GM21825 (cell line): ENCODE measurements around the gene CDC20.
"Not testable (repeated sequence)": the region's sequence is repeated elsewhere in the genome, so short reads cannot be mapped to it uniquely, and the experiment has no call there.

ENCODE experiments used
- ATAC-seq: cut with Tn5 transposase; IDR thresholded peaks from one replicate; pipeline ENCODE4 v1.9.1; 2021; ENCODE audit warnings: mild to moderate bottlenecking, moderate library complexity; ENCODE audit not compliant: unreplicated experiment

CDC20 gene

DNA sequence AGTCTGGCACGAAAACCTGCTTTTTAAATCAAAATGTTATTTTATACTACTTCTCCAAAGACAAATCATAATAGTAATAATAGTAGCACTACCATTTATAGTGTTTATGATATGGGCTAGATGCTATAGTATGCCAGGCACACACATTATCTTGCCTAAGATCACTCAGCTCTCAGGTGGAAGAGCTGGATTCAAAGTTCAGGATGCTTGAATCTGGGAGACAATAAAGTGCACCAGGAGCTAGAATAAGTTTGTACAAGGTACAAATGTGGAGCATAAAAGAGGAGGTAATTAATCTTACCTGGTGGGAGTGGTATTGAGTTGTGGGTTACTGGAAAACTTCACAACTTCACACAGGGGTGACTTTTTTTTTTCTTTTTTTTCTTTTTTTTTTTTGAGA lies 19.1 kb downstream of the CDC20 start:
- ATAC-seq, result no peak

DNA sequence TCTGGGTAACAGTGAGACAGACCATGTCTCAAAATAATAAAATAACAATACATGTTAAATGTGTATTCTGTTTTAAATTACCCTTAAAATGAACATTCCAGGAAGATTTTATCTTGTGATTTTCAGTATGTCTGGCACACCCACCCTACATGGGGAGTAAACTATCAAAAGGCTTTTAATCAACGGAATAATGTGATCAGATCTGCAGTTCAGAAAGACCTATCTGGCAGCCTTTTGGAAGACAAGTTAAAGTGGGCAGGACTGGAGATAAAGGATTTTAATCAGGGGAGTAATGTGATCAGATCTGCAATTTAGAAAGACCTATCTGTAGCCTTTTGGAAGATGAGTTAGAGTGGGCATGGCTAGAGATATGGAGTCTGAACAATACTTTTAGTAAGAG lies 20.7 kb downstream of the CDC20 start:
- ATAC-seq, result no peak

DNA sequence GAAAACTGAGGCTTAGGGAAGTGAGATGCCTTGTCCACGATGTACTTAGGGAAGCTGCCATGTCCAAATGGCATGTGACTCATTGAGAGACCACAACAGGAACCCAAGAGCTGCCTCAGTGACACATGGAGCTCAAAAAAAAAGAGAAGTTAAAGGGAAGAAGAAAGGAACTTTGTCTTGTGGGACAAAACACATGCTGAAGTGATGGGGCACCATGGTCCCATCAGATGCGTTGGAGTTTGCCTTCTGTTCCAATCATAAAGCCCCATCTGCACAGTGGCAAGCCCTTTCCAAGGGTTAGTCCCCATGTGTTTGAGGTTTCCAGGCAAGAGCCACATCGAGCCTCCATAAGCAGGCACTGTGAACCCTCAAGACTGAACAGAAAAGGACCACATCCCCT lies 22.8 kb downstream of the CDC20 start:
- ATAC-seq, result no peak

DNA sequence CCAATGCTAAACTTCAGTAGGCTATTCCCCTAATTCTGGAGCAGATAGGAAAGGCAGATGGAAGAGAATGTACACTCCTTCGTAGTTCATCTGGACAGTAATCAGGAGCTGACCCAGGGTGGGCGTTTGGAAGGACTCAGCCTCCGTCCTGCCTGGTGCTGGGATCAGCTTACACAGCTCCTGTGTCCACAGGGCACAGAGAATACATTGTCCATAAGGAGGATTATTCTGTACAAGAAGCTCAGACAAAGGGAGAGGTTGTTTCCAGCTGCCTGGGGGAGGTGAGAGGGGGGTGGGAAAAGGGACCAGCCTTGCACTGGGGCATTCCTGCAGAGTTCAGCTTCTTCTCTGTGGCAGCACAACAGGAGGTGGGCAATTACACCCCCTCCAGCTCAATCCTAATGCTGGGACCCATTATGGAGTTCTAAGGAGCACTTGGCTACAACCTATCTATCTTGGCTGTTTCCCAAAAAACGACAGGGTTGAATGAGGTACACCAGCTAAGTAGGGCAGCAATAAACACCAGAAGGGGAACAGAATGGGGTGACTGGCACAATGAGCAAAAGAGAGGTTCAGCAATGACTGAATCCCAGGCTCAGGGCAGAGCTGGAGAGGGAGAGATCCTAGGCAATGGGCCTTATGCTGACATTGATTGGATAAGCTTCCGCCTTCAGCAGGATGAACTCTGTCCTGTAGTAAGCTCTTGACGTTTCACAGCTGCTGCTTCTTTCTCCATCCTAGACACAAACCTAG lies 23.4 kb downstream of the CDC20 start:
- no peak for ATAC-seq

DNA sequence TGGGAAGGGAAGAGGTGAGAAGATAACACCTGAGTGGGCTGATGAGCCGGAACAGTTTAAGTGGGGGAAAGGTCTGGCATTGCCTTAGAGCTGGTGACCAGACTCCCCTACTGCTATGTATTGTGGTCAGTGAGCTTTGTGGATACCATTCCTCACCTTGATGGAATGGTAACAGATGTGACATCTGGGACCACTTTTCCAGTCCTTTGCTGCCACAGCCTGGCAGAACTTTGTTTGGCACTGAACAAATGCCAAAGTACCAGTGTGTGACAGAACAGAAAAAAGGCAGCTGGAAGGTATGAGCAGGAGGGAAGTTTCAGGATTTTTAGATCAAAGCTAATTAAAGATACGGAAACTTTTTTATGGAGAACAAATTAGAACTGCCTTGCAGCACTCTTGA lies 24.7 kb downstream of the CDC20 start:
- no peak for ATAC-seq

DNA sequence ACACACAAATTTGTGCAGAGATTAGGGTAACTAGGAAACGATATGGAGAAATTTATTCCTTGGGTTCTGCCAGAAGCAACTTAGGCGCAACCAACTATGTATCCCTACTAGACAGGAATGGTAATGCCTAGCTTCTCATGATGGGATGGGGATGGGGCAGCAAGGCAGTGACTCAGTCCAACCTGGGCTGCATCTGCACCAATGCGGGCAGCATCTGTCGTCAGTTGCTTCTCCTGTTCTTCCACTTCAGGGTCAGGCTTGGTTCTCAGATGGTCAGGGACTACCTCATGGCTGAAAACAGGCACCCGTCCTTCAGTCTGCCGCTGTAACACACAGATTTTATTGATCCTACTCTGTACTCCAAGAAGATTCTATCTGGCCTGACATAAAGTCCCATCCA lies 27.9 kb downstream of the CDC20 start:
- no peak for ATAC-seq

DNA sequence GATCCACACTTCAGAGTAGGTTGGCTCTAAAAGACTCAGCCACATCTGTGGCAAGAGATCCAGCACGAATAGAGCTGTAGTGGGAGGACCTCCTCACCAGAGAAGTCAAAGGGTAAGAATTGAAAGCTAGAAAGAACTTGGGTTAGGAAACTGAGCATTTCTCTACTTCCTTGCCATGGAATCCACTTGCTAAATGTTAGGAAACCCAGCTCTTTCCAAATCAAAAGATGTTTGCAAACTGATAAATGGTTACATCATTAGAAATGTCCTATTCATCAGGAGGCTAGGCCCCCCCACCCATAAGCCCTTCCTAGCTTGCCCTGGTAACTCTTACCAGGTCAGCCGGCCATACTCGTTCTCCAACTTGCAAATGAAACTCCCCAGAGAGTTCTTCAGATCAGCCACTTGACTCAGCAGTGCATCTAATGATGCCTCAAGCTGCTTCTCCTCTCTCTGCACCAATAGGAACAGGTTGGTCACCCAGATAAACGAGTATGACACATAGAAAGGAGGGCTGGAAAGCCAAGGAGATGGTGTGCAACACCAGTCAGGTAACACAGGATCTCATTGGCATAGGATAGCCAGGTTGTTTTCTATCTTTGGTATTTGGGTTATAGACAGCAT lies 29.3 kb downstream of the CDC20 start:
- no peak for ATAC-seq

DNA sequence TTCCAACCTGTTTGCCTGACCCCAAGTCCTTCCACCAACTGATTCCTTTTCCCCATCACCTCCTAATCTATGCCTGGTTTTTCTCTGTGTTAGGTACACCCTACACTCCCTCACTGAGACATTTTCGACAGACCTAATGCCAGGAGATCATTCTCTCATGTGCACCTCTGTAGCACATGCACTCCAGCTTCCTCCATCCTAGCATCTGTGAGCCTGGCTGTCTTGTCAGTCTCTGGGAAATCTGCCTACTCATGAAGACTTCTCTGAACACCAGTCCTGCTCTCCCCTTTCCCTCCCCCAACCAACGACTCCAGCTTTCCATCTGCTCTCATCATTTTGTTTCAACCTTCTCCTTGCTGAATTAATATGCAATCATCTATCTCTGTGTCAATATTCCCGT lies 29.8 kb downstream of the CDC20 start:
- no peak for ATAC-seq

DNA sequence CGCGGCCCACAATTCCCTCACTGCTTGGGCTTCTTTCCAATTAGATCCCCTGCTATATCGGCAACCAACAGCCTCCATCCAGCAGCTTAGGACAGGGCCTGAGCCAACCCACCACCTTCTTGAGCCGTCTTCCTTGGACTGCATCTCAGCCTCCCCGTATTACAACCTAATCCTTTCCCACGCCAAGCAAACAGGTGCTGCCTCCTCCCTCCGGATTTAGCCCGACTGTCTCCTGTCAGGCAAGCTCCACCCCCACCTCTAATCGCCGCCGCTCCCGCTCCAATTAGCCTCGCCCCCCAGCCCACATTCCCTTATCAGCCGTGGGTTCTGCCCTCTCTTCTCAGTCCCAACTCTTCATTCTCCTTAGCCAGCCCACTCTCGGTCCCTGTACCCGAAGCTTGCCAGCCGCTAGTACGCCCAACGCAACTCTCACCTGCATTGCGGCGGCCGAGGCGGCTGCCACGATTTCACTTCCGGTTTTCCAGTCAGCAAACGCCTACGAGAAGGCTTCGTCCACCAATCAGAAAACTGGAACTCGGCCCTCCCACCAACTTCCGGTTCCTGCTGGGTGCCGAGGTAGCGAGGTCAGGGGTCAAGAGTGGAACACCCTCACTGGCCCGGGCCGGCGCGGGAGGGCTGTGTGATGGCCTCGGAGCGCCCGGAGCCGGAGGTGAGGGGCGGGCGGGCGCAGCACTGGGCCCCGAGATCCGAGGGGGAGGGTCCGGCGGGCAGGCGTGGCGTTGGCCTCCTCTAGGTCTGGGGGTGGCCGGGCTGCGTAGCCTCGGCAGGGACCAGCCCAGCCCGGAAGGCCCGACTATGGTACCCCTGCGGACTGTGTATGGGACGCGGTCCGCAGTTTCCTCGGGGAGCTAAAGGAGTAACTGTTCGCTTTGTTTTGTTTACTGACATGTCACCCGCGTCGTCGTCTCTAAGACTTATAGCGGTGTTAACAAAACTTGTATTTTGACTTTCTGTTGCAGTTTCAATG lies 30.8 kb downstream of the CDC20 start, which contains the start of the genes MED8 and SZT2:
TSS of gene MED8 (minus strand) at position 475 of the 988 bp plus-strand sequence. CDS start at position 439, 36 bp downstream.
TSS of gene SZT2 (plus strand) at position 574 of the 988 bp plus-strand sequence. CDS start at position 644, 70 bp downstream.
- ATAC-seq, result peak; percentile 87

DNA sequence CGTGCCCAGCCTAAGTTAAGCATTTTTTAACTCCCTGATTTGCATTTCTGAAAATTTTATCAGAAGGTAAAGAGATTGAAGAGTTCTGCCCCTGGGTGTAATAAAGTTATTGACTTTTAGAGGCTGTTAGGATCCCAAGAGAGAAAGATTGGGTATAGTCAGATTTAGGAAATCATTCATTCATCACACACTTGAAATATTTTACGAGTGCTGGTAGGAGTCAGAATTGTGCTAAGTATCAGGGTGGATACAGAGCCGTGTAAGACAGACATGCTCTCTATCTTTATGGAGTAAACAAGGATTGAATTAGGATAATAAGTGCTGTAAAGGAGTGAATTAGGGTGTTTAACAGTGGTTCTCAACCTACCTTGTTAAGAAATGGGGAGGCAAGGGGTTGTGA lies 33.9 kb downstream of the CDC20 start:
- no peak for ATAC-seq

DNA sequence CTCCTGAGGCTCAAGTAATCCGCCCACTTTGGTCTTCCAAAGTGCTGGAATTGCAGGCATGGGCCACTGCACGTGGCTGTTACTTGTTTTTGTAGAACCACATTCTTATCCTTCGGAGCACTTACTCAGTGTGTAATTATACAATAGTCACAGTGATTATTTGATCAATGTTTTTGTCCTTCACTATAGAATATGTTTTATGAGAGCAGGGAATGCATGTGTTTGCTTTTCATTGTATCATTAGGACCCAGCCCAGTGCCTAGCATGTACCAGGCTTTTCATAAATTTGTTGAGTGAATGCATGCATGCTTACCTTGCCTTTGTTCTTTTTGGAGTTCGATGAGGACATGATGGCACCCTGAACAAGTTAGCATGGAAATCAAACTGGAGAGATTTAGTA lies 36.7 kb downstream of the CDC20 start:
- no peak for ATAC-seq

DNA sequence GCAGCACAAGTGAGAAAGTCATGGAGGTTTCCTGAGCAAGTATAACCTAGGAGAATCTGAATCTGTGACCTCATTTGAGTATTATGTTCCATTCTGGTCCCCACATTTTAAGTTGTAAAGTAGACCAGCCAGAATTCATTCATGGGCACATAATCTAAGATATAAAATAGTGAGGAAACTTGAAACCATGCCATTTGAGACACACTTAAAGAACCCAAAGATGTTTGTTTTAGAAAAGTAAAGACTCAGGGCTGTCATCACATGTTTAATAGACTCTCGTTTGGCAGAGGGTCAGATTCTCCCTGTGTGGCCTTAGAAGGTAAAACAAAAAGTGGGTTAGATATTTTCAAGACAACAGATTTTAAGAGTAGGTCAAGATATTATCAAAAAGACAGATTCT lies 37.3 kb downstream of the CDC20 start:
- no peak for ATAC-seq

DNA sequence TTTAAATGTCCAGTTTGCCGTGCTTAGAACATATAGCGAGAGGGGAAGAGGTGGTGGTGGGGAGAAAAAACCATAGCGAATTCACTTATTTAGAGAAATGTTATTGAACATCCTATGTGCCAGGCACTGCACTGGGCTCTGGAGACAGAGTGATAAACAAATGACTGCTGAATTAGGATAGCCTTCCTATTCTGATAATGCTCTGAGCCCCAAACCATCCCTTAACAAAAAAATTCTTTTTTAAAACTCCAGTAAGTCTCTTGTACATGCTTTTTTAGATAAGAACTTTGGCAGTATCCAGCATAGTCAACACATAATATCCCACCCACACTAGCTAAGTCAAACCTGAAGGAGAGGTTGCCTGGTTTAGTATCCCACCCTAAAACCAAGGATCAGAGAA lies 39.4 kb downstream of the CDC20 start:
- no peak for ATAC-seq

DNA sequence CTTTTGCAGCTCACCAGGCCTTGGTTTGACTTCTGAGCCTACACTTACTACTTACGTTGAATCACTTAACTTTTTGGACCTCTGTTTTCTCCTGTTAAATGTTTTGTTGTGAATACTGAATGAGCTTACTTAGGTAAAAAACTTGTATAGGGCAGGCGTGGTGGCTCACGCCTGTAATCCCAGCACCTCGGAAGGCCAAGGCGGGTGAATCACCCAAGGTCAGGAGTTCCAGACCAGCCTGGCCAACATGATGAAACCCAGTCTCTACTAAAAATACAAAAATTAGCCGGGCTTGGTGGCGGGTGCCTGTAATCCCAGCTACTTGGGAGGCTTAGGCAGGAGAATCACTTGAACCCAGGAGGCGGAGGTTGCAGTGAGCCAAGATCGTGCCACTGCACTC lies 41.7 kb downstream of the CDC20 start:
- not testable (repeated sequence) for ATAC-seq

DNA sequence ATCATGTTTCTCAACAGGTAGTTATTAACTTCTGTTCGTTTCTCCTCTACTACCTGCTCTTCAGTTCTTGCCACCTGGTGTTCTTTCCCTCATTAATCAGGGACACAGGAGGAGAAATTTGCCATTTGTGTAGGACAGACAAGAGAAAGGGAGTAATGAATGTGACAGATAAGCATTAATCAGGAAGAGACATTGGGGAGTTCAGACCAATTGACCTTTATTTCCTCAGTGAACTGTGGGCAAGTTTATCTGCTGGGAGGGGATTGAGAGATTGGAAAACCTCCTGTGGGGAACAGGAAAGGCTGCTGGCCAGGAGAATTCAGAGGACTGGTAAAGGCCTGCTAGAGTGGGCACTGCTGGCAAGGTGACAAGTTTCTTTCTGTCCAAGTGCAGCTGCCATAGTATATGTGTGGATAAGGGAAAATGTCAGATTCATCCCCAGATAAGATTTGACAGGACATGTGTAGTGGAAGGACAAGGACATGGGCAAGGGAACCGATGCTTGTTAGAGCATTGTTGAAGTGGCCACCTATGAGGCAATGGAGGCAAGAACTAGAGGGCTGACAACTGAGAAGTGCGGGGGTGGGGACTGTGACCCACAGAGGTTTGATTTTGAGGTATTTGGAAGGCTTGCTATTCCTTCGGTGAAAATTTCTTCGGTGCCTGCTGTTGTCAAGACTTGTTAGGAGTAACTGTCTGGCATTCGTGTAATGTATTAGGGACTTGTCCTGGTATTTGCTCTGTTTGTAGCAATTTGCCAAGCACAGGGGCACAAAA lies 43.5 kb downstream of the CDC20 start:
- ATAC-seq, result no peak

DNA sequence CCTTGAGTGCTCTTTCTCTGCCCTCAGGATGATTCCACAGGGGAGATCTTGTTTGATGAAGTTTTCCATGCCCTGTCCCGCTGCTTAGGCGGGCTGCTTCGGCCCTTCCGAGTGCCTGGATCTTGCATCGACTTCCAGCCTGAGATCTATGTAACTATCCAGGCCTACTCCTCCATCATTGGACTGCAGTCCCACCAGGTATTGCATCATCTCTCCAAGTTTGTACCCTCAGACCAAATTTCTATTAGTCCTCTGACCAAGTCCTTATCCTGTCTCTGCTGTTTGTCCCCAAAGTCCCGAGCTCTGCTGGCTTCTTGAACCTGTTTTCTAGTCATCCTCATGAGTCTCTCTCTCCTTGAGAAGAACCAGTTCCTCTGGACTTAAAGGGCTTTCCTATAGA lies 45.6 kb downstream of the CDC20 start:
- no peak for ATAC-seq

DNA sequence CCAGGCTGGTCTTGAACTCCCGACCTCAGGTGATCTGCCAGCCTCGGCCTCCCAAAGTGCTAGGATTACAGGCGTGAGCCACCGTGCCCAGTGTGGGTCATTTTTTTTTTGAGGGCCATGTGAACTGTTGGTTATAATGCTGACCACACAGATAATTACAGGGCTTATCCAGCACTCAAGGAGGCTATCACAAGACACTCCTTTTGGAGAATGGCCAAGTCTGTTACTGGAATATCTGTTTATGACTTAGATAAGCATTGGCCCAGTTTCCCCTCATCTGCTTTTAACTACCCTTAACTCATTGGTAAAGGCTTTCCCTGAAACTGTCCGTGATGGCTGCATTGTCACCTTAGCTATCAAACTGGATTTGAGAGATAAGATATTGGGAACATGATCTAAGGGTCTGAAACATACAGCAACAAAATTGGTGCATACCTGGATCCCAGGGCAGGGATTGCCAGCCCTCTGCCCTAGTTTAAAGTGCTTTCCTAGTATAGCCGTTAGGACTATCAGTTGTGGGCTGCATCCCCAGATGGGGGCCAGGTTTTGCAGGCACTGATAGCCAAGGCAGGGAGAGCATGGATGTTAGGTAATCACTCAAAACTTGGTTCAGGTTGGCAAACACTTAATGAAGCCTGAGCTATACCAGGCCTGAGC lies 46.6 kb downstream of the CDC20 start:
- ATAC-seq, result no peak

DNA sequence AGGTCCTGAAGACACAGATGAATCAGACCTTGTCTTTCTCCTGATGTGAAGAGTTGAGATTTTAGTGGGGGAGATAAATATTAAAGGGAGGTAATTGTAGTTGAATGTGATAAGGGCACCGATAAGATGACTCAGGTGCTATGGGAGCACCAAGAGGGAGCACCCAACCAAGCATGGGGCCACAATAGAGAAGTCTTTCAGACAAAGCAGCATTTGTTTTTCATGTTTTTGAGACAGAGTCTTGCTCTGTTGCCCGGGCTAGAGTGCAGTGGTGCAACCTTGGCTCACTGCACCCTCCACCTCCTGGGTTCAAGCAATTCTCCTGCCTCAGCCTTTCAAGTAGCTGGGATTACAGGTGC lies 47.1 kb downstream of the CDC20 start:
- no peak for ATAC-seq

DNA sequence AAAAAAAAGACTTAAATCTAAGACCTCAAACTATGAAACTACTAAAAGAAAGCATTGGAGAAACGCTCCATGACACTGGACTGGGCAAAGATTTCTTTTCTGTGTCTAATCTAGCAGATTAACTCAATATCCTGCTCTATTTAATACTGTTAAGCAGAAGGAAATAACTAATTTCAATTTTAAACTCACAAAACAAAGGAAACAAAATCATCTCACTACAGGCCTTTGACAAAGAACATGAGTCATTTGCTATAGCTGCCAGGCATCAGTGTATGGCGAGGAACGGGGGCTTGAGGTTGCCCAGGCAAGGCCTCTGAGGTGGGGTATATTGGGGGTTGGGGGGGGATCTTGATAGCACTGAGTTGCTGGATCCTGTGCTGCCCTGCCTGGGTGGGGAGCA lies 51.8 kb downstream of the CDC20 start:
- no peak for ATAC-seq
